ENCODE results near the gene SPATC1L.

The SPATC1L gene

GRCh38 chr21:46124083-46124925, 60.0 kb downstream of the SPATC1L start (continued):
- peak; percentile 96 for TF ChIP-seq ZNF366 (tag by site-specific recombination; conservative IDR thresholded peaks at IDR 0.05)
- TF ChIP-seq EGR2 (tag by site-specific recombination; IDR thresholded peaks at IDR 0.05; ENCODE audit: low read depth), result peak; percentile 100
- TF ChIP-seq HIC1 (tag by site-specific recombination; IDR thresholded peaks at IDR 0.05), result 0 out of 2 replicates have a peak, but pooled peaks have one; percentile 60
- 0 out of 2 replicates have a peak, but pooled peaks have one; percentile 55 for TF ChIP-seq ZNF311 (tag by site-specific recombination; IDR thresholded peaks at IDR 0.05; ENCODE audit: borderline replicate concordance)
- TF ChIP-seq ZNF473 (tag by site-specific recombination; IDR thresholded peaks at IDR 0.05), result peak; percentile 84; the same call in 1 of the 2 replicates
- TF ChIP-seq ZNF16 (tag by site-specific recombination; IDR thresholded peaks at IDR 0.05; ENCODE audit: low read depth), result no peak
- TF ChIP-seq ZNF623 (tag by site-specific recombination; IDR thresholded peaks at IDR 0.05), result no peak
- TF ChIP-seq KLF7 (tag by site-specific recombination; IDR thresholded peaks at IDR 0.05; ENCODE audit: borderline replicate concordance), result no peak
- 0 out of 2 replicates have a peak, but pooled peaks have one; percentile 59 for TF ChIP-seq ZNF658 (tag by site-specific recombination; IDR thresholded peaks at IDR 0.05)
- no peak for TF ChIP-seq ZNF302 (tag by site-specific recombination; IDR thresholded peaks at IDR 0.05; ENCODE audit: low read depth)
- 0 out of 2 replicates have a peak, but pooled peaks have one; percentile 25 for TF ChIP-seq ZNF544 (tag by site-specific recombination; IDR thresholded peaks at IDR 0.05)
- TF ChIP-seq PRDM10 (tag by site-specific recombination; IDR thresholded peaks at IDR 0.05), result no peak
- 0 out of 2 replicates have a peak, but pooled peaks have one; percentile 17 for TF ChIP-seq ZNF266 (tag by site-specific recombination; IDR thresholded peaks at IDR 0.05; ENCODE audit: low read depth)

- ChIA-PET POLR2A (no interaction called here), CTCF (no interaction called here)
- no peaks in the 10 kb centered on the region for H3K9me3 ChIP-seq (ENCODE audit: control insufficient read depth, insufficient read depth, low read depth, low read length)
- H3K4me1 ChIP-seq (ENCODE audit: control insufficient read depth, insufficient read depth, low read length), result no peaks in the 10 kb centered on the region
- no peak overlapping the region for H3K4me3 ChIP-seq (ENCODE audit: low read depth, low read length)
- no peak overlapping the region for H3K27ac ChIP-seq (ENCODE audit: extremely low read depth, low read depth, low read length)
- peaks cover 0 to 75% of the 10 kb centered on the region in 2 experiments; a peak in 1 of 3 replicates for H3K36me3 ChIP-seq (ENCODE audit: control insufficient read depth in 2 of 2, insufficient read depth in 1 of 2, low read length in 2 of 2)
- TF ChIP-seq ZNF776 (tag by site-specific recombination; IDR thresholded peaks at IDR 0.05; ENCODE audit: borderline replicate concordance), result no peak
- TF ChIP-seq PBX3 (CRISPR knock-in tag; IDR thresholded peaks at IDR 0.05), result no peak
- no peak for TF ChIP-seq HOXC10 (CRISPR knock-in tag; IDR thresholded peaks at IDR 0.05)
- TF ChIP-seq ZNF18 (tag by site-specific recombination; IDR thresholded peaks at IDR 0.05), result no peak
- TF ChIP-seq ZNF16 (tag by site-specific recombination; IDR thresholded peaks at IDR 0.05; ENCODE audit: low read depth), result no peak
- TF ChIP-seq EGR2 (tag by site-specific recombination; IDR thresholded peaks at IDR 0.05; ENCODE audit: low read depth), result no peak; the same call in 1 of the 2 replicates
- TF ChIP-seq ZNF354C (tag by site-specific recombination; IDR thresholded peaks at IDR 0.05; ENCODE audit: borderline replicate concordance, low read depth), result no peak
- no peak for TF ChIP-seq ZNF362 (tag by site-specific recombination; IDR thresholded peaks at IDR 0.05)
- no peak for TF ChIP-seq ZNF488 (tag by site-specific recombination; IDR thresholded peaks at IDR 0.05)
- TF ChIP-seq ZNF211 (tag by site-specific recombination; IDR thresholded peaks at IDR 0.05; ENCODE audit: low read depth), result no peak
- TF ChIP-seq ZNF777 (tag by site-specific recombination; IDR thresholded peaks at IDR 0.05; ENCODE audit: borderline replicate concordance), result no peak
Measured at GRCh38 chr21:46122758-46123683, 61.2 kb downstream of the SPATC1L start.

All from HEK293 (cell line).